ENCODE results near the gene MME. TPM values are rescaled to one million over a fixed set of nuclear protein-coding genes. Genes with fewer than 3 reads are reported as not detected.

The MME gene
- total RNA-seq: under 1 TPM in 1 of 2 experiments, not detected in 1; 0.04 TPM
- polyA plus RNA-seq: 1.4 TPM

DNA sequence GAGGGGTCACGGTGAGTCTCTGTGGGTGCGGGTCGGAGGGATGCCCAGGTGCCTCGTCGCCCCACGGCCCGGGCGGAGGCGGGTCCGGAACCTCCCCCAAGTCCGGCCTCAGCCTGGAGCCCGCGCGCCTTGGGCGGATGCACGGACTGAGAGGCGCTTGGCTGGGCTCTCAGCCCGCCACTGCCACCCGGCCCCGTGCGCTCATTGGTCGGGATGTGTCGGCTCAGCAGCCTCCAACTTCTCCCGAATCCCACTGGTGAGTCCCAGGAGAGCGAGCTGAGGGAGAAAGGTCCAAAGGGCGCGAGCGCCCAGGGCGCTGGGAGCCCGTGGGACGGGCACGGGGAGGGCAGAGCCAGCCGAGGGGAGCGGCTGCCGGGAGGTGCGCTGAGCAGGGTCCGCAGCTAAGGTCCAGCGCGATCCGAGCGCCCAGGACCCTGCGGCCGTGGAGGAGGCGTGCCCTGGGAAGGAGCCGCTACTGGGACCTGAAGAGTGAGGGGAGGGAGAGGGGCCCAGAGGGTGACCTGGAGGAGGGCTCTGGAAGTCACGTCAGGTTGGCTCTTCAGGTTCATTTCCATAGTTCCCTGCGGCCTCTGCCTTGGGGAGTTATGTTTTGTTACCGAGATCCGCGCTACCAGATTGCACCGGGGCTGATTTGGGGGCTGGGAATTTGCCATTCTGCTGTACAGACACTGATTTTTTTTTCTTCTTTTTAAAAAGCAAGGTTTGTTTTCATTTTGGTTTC is at the start of gene MME:
Gene MME, plus strand, starts transcription at position 574 of the 742 bp plus-strand sequence. CDS start 3,849 bp downstream, outside the sequence.
- POLR2A ChIA-PET: no interaction called here
- Mint-ChIP-seq H3K9me3 (peaks cover 5 to 12% (median 7%) of the 10 kb centered on the region in 5 donors), H3K27ac (no peak within 1 kb of the TSS), H3K27me3 (peaks cover 23 to 34% of the 10 kb centered on the region in 2 donors), H3K4me3 (peak within 1 kb of the TSS in 4 of 7 donors; percentile 20 to 68 (median 51)), H3K4me1 (peaks cover 6 to 10% (median 10%) of the 10 kb centered on the region in 3 donors), H3K36me3 (no peaks in the 10 kb centered on the region)
- H3K27me3 ChIP-seq (ENCODE audit: insufficient read depth, low read length, poor library complexity, severe bottlenecking): peaks cover 6% of the 10 kb centered on the region
- no peaks in the 10 kb centered on the region for H3K36me3 ChIP-seq (ENCODE audit: insufficient read depth, low read length)
- no peak for DNase-seq
- H3K4me3 ChIP-seq (ENCODE audit: low read length): no peak within 1 kb of the TSS
- no peaks in the 10 kb centered on the region for H3K4me1 ChIP-seq (ENCODE audit: insufficient read depth, low read length)
- no peak within 1 kb of the TSS for H3K27ac ChIP-seq (ENCODE audit: low read depth, low read length)
- H3K9me3 ChIP-seq (ENCODE audit: low read length): no peaks in the 10 kb centered on the region
- CTCF ChIA-PET: no interaction called here

DNA sequence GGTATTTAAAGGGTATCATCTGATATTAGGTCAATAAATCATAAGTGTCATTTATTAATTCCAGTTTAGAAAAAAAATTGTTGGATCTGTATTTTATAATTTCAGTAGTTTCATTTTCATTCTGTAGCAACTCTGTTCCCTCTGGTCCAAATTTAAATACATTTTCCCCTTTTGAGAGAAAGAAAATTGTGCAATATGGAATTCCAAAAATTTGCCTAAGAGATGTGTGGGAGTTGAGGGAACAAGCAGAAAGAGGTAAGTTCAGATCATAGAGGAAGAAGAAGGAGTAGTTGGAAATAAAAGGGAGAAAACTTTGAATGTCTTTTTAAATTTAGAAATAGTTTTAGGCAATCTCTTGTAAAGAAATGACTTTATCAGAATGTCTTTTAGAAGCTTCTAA is 48.9 kb upstream of the MME start:
- Histone ChIP-seq H3K27me3 (ENCODE audit: insufficient read depth, low read length, poor library complexity, severe bottlenecking) (no peaks in the 10 kb centered on the region), H3K4me3 (ENCODE audit: low read length) (no peak overlapping the region), H3K27ac (ENCODE audit: low read depth, low read length) (no peak overlapping the region), H3K9me3 (ENCODE audit: low read length) (no peaks in the 10 kb centered on the region), H3K4me1 (ENCODE audit: insufficient read depth, low read length) (no peaks in the 10 kb centered on the region), H3K36me3 (ENCODE audit: insufficient read depth, low read length) (no peaks in the 10 kb centered on the region)
- ChIA-PET CTCF (no interaction called here), POLR2A (no interaction called here)
- no peaks in the 10 kb centered on the region for H3K36me3 Mint-ChIP-seq
- no peaks in the 10 kb centered on the region for H3K4me1 Mint-ChIP-seq
- no peak overlapping the region for H3K4me3 Mint-ChIP-seq
- no peaks in the 10 kb centered on the region for H3K27me3 Mint-ChIP-seq
- no peak for DNase-seq
- no peak overlapping the region for H3K27ac Mint-ChIP-seq
- H3K9me3 Mint-ChIP-seq: peaks cover 3 to 13% (median 8%) of the 10 kb centered on the region in 5 donors

DNA sequence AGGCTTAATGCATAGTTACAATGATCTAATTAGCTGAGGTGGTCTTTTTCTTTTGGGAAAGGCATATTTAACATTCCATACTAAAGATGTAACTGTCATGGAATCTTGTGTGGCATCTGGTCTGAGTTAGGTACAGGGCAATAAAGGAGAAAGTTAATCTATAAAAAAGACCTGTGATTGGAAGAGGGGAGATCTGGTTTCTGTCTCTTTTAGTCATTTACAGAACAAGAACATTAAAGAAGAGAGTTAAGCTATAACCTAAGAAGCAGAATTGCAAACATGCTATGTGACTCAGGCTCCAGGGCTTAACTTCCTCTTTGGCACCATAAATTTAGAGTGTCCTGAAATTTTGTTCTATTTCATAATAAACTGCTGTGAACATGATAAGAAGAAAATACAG is 47.2 kb upstream of the MME start:
- Mint-ChIP-seq H3K27ac (no peak overlapping the region), H3K9me3 (peaks cover 3 to 14% (median 10%) of the 10 kb centered on the region in 5 donors), H3K4me1 (no peaks in the 10 kb centered on the region), H3K36me3 (peaks cover 0 to 1% (median 0%) of the 10 kb centered on the region in 3 donors), H3K4me3 (no peak overlapping the region), H3K27me3 (no peaks in the 10 kb centered on the region)
- no peak for DNase-seq
- POLR2A ChIA-PET: no interaction called here
- H3K4me3 ChIP-seq (ENCODE audit: low read length): no peak overlapping the region
- no peak overlapping the region for H3K27ac ChIP-seq (ENCODE audit: low read depth, low read length)
- CTCF ChIA-PET: no interaction called here
- no peaks in the 10 kb centered on the region for H3K36me3 ChIP-seq (ENCODE audit: insufficient read depth, low read length)
- no peaks in the 10 kb centered on the region for H3K9me3 ChIP-seq (ENCODE audit: low read length)
- no peaks in the 10 kb centered on the region for H3K27me3 ChIP-seq (ENCODE audit: insufficient read depth, low read length, poor library complexity, severe bottlenecking)
- no peaks in the 10 kb centered on the region for H3K4me1 ChIP-seq (ENCODE audit: insufficient read depth, low read length)

DNA sequence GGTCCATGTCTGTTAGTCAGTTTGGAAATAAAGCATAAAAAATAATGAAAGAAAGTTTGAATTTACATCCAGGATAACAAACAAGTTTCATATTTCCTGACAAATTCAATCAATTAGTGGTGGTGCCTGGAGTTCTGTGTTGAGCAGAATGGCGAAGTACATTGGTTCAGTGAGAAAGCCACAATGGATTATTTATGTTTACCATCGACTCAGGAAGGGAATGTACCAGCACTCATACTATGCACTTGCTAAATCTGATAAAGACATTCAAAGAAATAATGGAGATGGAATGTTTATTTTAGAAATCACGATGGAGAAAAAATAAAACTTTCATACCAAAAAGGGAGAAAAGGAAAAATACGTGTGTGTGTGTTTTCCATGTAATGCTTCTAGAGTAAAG is 45.3 kb upstream of the MME start:
- ChIA-PET POLR2A (no interaction called here), CTCF (no interaction called here)
- no peak overlapping the region for H3K4me3 ChIP-seq (ENCODE audit: low read length)
- no peaks in the 10 kb centered on the region for H3K27me3 ChIP-seq (ENCODE audit: insufficient read depth, low read length, poor library complexity, severe bottlenecking)
- Mint-ChIP-seq H3K9me3 (peaks cover 0 to 10% (median 7%) of the 10 kb centered on the region in 5 donors), H3K36me3 (peaks cover 0 to 1% (median 0%) of the 10 kb centered on the region in 3 donors), H3K27ac (no peak overlapping the region), H3K27me3 (no peaks in the 10 kb centered on the region), H3K4me1 (no peaks in the 10 kb centered on the region), H3K4me3 (no peak overlapping the region)
- no peak overlapping the region for H3K27ac ChIP-seq (ENCODE audit: low read depth, low read length)
- no peaks in the 10 kb centered on the region for H3K4me1 ChIP-seq (ENCODE audit: insufficient read depth, low read length)
- H3K36me3 ChIP-seq (ENCODE audit: insufficient read depth, low read length): no peaks in the 10 kb centered on the region
- no peak for DNase-seq
- no peaks in the 10 kb centered on the region for H3K9me3 ChIP-seq (ENCODE audit: low read length)

DNA sequence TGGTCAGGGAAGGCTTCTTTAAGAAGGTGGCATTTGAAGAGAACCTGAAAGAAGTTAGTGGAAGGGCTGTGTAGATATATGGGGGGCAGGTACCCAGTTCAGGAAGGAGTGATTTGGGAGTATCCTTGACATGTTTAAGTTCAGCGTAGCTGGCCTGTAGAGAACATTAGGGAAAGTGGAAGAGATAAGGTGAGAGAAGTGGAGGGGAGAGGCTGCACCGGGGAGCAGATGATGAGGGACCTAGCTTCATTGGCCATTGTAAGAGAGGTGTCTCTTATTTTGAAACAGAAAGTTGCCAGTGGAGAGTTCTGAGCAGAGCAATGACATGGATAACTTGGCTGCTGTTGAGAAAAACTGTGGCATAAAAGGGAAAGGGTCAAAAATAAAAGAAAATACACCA is 44.6 kb upstream of the MME start:
- Mint-ChIP-seq H3K4me3 (no peak overlapping the region), H3K9me3 (peaks cover 0 to 10% (median 4%) of the 10 kb centered on the region in 5 donors), H3K27me3 (no peaks in the 10 kb centered on the region), H3K4me1 (no peaks in the 10 kb centered on the region), H3K36me3 (peaks cover 0 to 1% (median 0%) of the 10 kb centered on the region in 3 donors), H3K27ac (no peak overlapping the region)
- no peaks in the 10 kb centered on the region for H3K9me3 ChIP-seq (ENCODE audit: low read length)
- POLR2A ChIA-PET: no interaction called here
- DNase-seq: no peak
- no peak overlapping the region for H3K4me3 ChIP-seq (ENCODE audit: low read length)
- H3K36me3 ChIP-seq (ENCODE audit: insufficient read depth, low read length): no peaks in the 10 kb centered on the region
- no peak overlapping the region for H3K27ac ChIP-seq (ENCODE audit: low read depth, low read length)
- CTCF ChIA-PET: no interaction called here
- H3K4me1 ChIP-seq (ENCODE audit: insufficient read depth, low read length): no peaks in the 10 kb centered on the region
- H3K27me3 ChIP-seq (ENCODE audit: insufficient read depth, low read length, poor library complexity, severe bottlenecking): no peaks in the 10 kb centered on the region

DNA sequence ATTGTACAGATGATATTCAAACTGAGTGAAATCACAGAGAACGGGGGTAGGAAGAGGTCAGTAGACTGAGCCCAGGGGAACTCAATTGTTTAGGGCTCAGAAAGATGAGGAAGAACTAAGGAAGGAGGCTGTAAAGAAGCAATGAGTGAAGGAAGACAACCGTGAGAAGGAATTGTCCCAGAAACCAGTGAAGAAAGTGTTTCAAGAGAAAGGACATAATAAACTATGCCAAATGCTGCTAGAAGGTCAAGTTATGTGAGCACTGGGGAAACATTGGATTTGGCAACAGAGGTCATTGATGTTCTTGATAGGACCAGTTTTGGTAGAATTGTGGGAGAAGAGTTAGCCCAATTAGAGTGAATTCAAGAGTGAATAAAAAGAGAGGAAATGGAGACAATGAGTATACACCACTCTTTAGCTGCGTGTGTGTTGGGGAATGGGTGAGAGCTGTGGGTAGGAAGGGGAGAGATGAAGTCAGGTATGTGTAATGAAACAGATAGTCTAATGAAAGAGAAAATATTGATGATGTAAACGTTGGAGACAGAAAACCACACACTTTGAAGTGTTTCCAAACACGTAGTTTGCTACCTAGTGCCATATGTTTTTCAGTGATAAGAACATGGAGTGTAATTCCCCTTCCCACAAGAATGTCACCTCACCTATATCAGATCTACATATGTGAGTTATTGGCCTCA is 42.5 kb upstream of the MME start:
- no peaks in the 10 kb centered on the region for H3K4me1 Mint-ChIP-seq
- no peaks in the 10 kb centered on the region for H3K27me3 Mint-ChIP-seq
- H3K9me3 ChIP-seq (ENCODE audit: low read length): no peaks in the 10 kb centered on the region
- H3K4me1 ChIP-seq (ENCODE audit: insufficient read depth, low read length): no peaks in the 10 kb centered on the region
- no peak overlapping the region for H3K4me3 ChIP-seq (ENCODE audit: low read length)
- ChIA-PET CTCF (no interaction called here), POLR2A (no interaction called here)
- H3K27ac Mint-ChIP-seq: no peak overlapping the region
- H3K27ac ChIP-seq (ENCODE audit: low read depth, low read length): peak overlapping the region; percentile 21
- H3K27me3 ChIP-seq (ENCODE audit: insufficient read depth, low read length, poor library complexity, severe bottlenecking): no peaks in the 10 kb centered on the region
- peaks cover 0 to 6% (median 4%) of the 10 kb centered on the region in 5 donors for H3K9me3 Mint-ChIP-seq
- H3K36me3 Mint-ChIP-seq: peaks cover 0 to 1% (median 0%) of the 10 kb centered on the region in 3 donors
- no peaks in the 10 kb centered on the region for H3K36me3 ChIP-seq (ENCODE audit: insufficient read depth, low read length)
- no peak for DNase-seq
- H3K4me3 Mint-ChIP-seq: no peak overlapping the region

DNA sequence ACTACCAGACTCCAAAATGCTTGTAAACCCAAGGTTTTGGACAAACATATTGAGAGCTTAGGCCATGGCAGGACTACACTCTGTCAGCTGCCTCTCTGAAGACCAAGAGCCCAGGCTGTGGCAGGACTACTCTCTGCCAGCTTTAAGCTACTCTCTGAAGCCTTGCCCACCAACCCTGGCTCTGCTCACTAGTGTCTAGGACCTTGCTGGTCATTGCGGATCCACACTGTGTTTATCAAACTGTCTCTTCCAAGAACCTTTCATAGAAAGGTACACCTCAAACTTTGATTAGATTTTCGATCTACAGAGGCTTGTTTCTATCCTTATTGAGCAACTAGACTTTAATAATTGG is 41.9 kb upstream of the MME start:
- H3K27me3 ChIP-seq (ENCODE audit: insufficient read depth, low read length, poor library complexity, severe bottlenecking): no peaks in the 10 kb centered on the region
- Mint-ChIP-seq H3K9me3 (peaks cover 0 to 6% (median 1%) of the 10 kb centered on the region in 5 donors), H3K27ac (no peak overlapping the region), H3K4me1 (no peaks in the 10 kb centered on the region), H3K4me3 (no peak overlapping the region), H3K27me3 (no peaks in the 10 kb centered on the region), H3K36me3 (peaks cover 0 to 1% (median 0%) of the 10 kb centered on the region in 3 donors)
- no peak for DNase-seq
- no peaks in the 10 kb centered on the region for H3K36me3 ChIP-seq (ENCODE audit: insufficient read depth, low read length)
- H3K4me3 ChIP-seq (ENCODE audit: low read length): no peak overlapping the region
- peak overlapping the region; percentile 21 for H3K27ac ChIP-seq (ENCODE audit: low read depth, low read length)
- H3K4me1 ChIP-seq (ENCODE audit: insufficient read depth, low read length): no peaks in the 10 kb centered on the region
- CTCF ChIA-PET: no interaction called here
- POLR2A ChIA-PET: no interaction called here
- no peaks in the 10 kb centered on the region for H3K9me3 ChIP-seq (ENCODE audit: low read length)

DNA sequence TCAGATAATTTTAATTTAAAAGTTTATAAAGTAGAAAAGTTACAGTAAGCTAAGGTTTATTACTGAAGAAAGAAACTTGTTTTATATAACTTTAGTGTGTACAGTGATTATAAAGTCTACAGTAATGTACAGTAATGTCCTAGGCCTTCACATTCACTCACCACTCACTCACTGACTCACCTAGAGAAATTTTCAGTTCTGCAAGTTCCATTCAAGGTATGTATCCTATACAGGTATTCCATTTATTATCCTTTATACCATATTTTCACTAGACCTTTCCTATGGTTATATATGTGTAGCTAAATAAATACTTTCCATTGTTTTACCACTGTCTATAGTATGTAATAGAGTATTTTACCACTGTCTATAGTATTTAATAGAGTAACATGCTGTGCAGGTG is 33.2 kb upstream of the MME start:
- Histone ChIP-seq H3K27ac (ENCODE audit: low read depth, low read length) (no peak overlapping the region), H3K9me3 (ENCODE audit: low read length) (no peaks in the 10 kb centered on the region), H3K36me3 (ENCODE audit: insufficient read depth, low read length) (no peaks in the 10 kb centered on the region), H3K4me3 (ENCODE audit: low read length) (no peak overlapping the region), H3K27me3 (ENCODE audit: insufficient read depth, low read length, poor library complexity, severe bottlenecking) (no peaks in the 10 kb centered on the region), H3K4me1 (ENCODE audit: insufficient read depth, low read length) (no peaks in the 10 kb centered on the region)
- Mint-ChIP-seq H3K9me3 (peaks cover 0 to 13% (median 10%) of the 10 kb centered on the region in 5 donors), H3K27ac (no peak overlapping the region), H3K27me3 (no peaks in the 10 kb centered on the region), H3K36me3 (no peaks in the 10 kb centered on the region), H3K4me1 (no peaks in the 10 kb centered on the region), H3K4me3 (no peak overlapping the region)
- no peak for DNase-seq
- ChIA-PET CTCF (no interaction called here), POLR2A (no interaction called here)
